HUES64 (cell line): ENCODE measurements around the gene GRM8.
"Not testable (repeated sequence)": the region's sequence is repeated elsewhere in the genome, so short reads cannot be mapped to it uniquely, and the experiment has no call there.

Source experiments
- H3K27ac ChIP-seq: 2 replicates; pipeline ENCODE4 v1.7.0; 2013; ENCODE audit warnings: low read depth, low read length, inconsistent platforms
- H3K27me3 ChIP-seq: 2 replicates; pipeline ENCODE4 v1.6.1; 2013; ENCODE audit warnings: mild to moderate bottlenecking, low read length; ENCODE audit not compliant: insufficient read depth
- H3K36me3 ChIP-seq: 2 replicates; pipeline ENCODE4 v1.6.1; 2013; ENCODE audit warnings: mild to moderate bottlenecking, low read length; ENCODE audit not compliant: insufficient read depth
- H3K4me1 ChIP-seq: 2 replicates; pipeline ENCODE4 v1.6.1; 2013; ENCODE audit warnings: mild to moderate bottlenecking, low read length, moderate library complexity; ENCODE audit not compliant: insufficient read depth
- H3K4me3 ChIP-seq: 2 replicates; pipeline ENCODE4 v1.5.1; 2013; ENCODE audit warnings: mild to moderate bottlenecking, low read length, moderate library complexity
- H3K9ac ChIP-seq: 2 replicates; pipeline ENCODE4 v1.6.1; 2013; ENCODE audit warnings: mild to moderate bottlenecking, low read depth, low read length
- H3K9me3 ChIP-seq: 2 replicates; pipeline ENCODE4 v1.6.1; 2013; ENCODE audit warnings: low read depth, low read length; ENCODE audit not compliant: insufficient read depth
- WGBS: fragments of 150-250, 120-280 bp; methylation state at CpG from one replicate; pipeline ENCODE4 v1.1.7; 2013; ENCODE audit warnings: missing lambda C conversion rate; 5-methylcytosine and 5-hydroxymethylcytosine counted together

GRM8 gene

DNA sequence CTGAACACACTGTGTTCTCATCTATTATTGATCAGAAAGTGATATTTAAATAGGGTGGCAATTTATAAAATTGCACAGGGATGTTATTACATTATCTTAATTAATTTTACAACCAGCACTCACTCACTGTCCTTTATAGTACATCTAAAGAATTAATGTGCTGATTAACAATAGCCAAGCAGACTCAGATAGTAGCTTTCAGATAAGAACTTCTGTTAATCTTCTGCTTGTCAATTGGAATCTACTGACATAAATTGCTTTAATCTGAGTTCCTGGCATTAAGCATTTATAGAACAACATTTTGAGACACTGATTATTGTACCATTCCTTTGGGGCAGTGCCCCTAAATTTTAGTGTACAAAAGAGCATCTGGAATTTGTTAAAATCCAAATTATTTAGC lies 408.9 kb downstream of the GRM8 start:
- Histone ChIP-seq H3K27ac (no peak overlapping the region), H3K27me3 (no peaks in the 10 kb centered on the region), H3K9ac (no peak overlapping the region), H3K4me1 (no peaks in the 10 kb centered on the region), H3K9me3 (no peaks in the 10 kb centered on the region), H3K4me3 (no peak overlapping the region), H3K36me3 (no peaks in the 10 kb centered on the region)

DNA sequence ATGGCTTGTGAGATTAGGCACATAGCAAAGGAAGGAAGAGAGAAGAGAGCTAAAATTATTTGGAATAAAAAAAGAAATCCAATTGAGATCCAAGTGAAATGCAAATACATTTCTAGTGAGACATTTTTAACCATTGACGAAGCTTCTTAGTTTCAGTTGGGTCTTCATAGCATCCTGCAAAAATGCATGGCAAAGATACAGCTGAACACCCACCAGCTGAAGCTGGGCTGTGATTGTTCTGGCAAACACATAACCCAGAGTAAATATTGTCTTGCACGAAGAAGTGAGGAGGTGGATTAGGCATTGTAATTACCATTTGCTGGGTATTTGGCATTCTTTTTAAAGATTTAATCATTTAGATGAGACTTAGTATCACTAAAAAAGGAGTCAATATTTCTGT lies 409.4 kb downstream of the GRM8 start:
- Histone ChIP-seq H3K36me3 (no peaks in the 10 kb centered on the region), H3K27me3 (no peaks in the 10 kb centered on the region), H3K9me3 (no peaks in the 10 kb centered on the region), H3K9ac (no peak overlapping the region), H3K4me1 (no peaks in the 10 kb centered on the region), H3K4me3 (no peak overlapping the region), H3K27ac (no peak overlapping the region)
- WGBS = 82% methylated on average over 2 of the region's 2 CpGs

- no peak overlapping the region for H3K27ac ChIP-seq
- no peaks in the 10 kb centered on the region for H3K9me3 ChIP-seq
- no peaks in the 10 kb centered on the region for H3K36me3 ChIP-seq
- H3K4me1 ChIP-seq = no peaks in the 10 kb centered on the region
- WGBS = 89% methylated on average over 1 of the region's 1 CpG
- no peak overlapping the region for H3K9ac ChIP-seq
- no peaks in the 10 kb centered on the region for H3K27me3 ChIP-seq
- no peak overlapping the region for H3K4me3 ChIP-seq
Measured at GRCh38 chr7:126842451-126842850, 410.3 kb downstream of the GRM8 start.

- no peaks in the 10 kb centered on the region for H3K36me3 ChIP-seq
- no peaks in the 10 kb centered on the region for H3K9me3 ChIP-seq
- no peak overlapping the region for H3K9ac ChIP-seq
- H3K27me3 ChIP-seq = no peaks in the 10 kb centered on the region
- H3K27ac ChIP-seq = no peak overlapping the region
- H3K4me3 ChIP-seq = no peak overlapping the region
- H3K4me1 ChIP-seq = no peaks in the 10 kb centered on the region
Measured at GRCh38 chr7:126840869-126841268, 411.9 kb downstream of the GRM8 start.

GRCh38 chr7:126839624-126840023 lies 413.1 kb downstream of the GRM8 start:
- no peak overlapping the region for H3K9ac ChIP-seq
- no peaks in the 10 kb centered on the region for H3K9me3 ChIP-seq
- H3K4me1 ChIP-seq = no peaks in the 10 kb centered on the region
- H3K27me3 ChIP-seq = no peaks in the 10 kb centered on the region
- H3K36me3 ChIP-seq = no peaks in the 10 kb centered on the region
- 93% methylated on average over 1 of the region's 1 CpG for WGBS
- H3K27ac ChIP-seq = no peak overlapping the region
- H3K4me3 ChIP-seq = no peak overlapping the region

- Histone ChIP-seq H3K4me1 (no peaks in the 10 kb centered on the region), H3K9ac (no peak overlapping the region), H3K27ac (no peak overlapping the region), H3K4me3 (no peak overlapping the region), H3K27me3 (no peaks in the 10 kb centered on the region), H3K36me3 (no peaks in the 10 kb centered on the region), H3K9me3 (peaks cover 4% of the 10 kb centered on the region; the same call in 1 of the 2 replicates)
Measured at GRCh38 chr7:126838194-126838593, 414.5 kb downstream of the GRM8 start.

- 95% methylated on average over 9 of the region's 9 CpGs for WGBS
- H3K4me1 ChIP-seq, H3K36me3 ChIP-seq, H3K9ac ChIP-seq, H3K27ac ChIP-seq, H3K27me3 ChIP-seq, H3K4me3 ChIP-seq: not testable (repeated sequence)
- H3K9me3 ChIP-seq = peaks cover 21% of the 10 kb centered on the region
Measured at GRCh38 chr7:126831241-126831640, 421.5 kb downstream of the GRM8 start.

DNA sequence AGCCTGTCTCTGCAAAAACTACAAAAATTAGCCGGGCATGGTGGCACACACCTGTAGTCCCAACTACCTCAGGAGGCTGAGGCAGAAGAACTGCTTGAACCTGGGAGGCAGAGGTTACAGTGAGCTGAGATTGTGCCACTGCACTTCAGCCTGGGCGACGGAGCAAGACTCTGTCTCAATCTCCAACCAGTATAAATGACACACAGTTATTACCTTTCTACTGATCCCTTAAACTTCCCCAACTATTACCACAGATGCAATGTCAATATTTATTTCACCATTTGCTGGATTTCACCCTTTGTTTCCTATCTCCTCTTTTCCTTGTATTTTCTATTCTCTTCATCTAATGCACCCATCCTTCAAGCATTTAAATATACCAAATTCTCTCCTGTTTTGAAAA lies 431.8 kb downstream of the GRM8 start:
- no peak overlapping the region for H3K9ac ChIP-seq
- no peaks in the 10 kb centered on the region for H3K4me1 ChIP-seq
- no peaks in the 10 kb centered on the region for H3K9me3 ChIP-seq
- no peak overlapping the region for H3K4me3 ChIP-seq
- H3K36me3 ChIP-seq = no peaks in the 10 kb centered on the region
- no peaks in the 10 kb centered on the region for H3K27me3 ChIP-seq
- H3K27ac ChIP-seq = no peak overlapping the region
- WGBS = 94% methylated on average over 3 of the region's 3 CpGs

- Histone ChIP-seq H3K9ac (no peak overlapping the region), H3K4me1 (no peaks in the 10 kb centered on the region), H3K27ac (no peak overlapping the region), H3K36me3 (no peaks in the 10 kb centered on the region), H3K4me3 (no peak overlapping the region), H3K9me3 (no peaks in the 10 kb centered on the region), H3K27me3 (no peaks in the 10 kb centered on the region)
- 95% methylated on average over 4 of the region's 5 CpGs for WGBS
Measured at GRCh38 chr7:126819197-126819484, 433.6 kb downstream of the GRM8 start.

DNA sequence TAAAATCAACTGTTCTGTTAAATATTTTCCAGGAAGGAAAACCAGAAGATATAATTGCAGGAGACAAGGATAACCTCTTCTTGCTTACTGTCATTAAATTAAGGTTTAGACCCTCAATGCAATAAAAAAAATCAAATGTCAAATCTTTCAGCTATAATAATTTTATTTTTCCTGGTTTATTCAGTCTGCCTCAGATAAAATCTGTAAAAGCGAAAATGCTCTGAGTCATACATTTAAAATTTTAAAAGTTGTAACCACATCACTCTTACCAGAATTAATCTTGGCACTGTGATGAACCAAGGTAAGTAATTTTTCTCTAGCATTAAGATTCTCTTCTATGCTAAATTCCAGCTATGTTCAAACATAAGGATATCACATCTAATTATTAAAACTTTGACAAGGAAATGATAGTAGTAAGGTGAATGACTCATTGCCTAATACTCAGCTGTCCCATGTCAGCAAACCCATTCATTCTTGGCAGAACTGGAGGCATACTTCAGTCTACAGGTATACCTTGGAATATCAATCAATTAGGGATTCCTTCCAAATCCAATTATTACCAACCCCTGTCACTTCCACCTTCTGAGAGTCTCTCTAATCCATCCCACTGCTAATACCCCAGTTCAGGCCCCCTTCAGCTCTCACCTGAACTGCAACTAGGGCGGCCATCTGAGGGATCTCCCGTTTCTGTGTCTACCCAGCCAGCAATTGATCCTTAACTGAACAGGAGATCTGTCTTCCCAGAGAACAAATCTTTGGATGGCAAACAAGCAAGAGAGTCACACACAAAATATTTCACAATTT lies 434.1 kb downstream of the GRM8 start:
- no peaks in the 10 kb centered on the region for H3K9me3 ChIP-seq
- H3K36me3 ChIP-seq = no peaks in the 10 kb centered on the region
- H3K4me3 ChIP-seq = no peak overlapping the region
- no peak overlapping the region for H3K9ac ChIP-seq
- H3K27ac ChIP-seq = no peak overlapping the region
- 91% methylated on average over 3 of the region's 3 CpGs for WGBS
- H3K27me3 ChIP-seq = no peaks in the 10 kb centered on the region
- no peaks in the 10 kb centered on the region for H3K4me1 ChIP-seq

- Histone ChIP-seq H3K36me3 (no peaks in the 10 kb centered on the region), H3K27ac (no peak overlapping the region), H3K4me1 (no peaks in the 10 kb centered on the region), H3K4me3 (no peak overlapping the region), H3K9me3 (no peaks in the 10 kb centered on the region), H3K27me3 (no peaks in the 10 kb centered on the region), H3K9ac (no peak overlapping the region)
- 100% methylated on average over 1 of the region's 1 CpG for WGBS
Measured at GRCh38 chr7:126809188-126809587, 443.6 kb downstream of the GRM8 start.

- Histone ChIP-seq H3K36me3 (no peaks in the 10 kb centered on the region), H3K9ac (no peak overlapping the region), H3K27me3 (no peaks in the 10 kb centered on the region), H3K4me3 (no peak overlapping the region), H3K27ac (no peak overlapping the region), H3K4me1 (no peaks in the 10 kb centered on the region), H3K9me3 (no peaks in the 10 kb centered on the region)
- 97% methylated on average over 31 of the region's 31 CpGs for WGBS
Measured at GRCh38 chr7:126806614-126807013, 446.1 kb downstream of the GRM8 start.
